GM12891 (cell line): ENCODE data around the gene CAMK1G.

Experiments used
- DNase-seq: peaks from one replicate; pipeline ENCODE4 v3.0.0; 2011; ENCODE audit warnings: low spot score; ENCODE audit not compliant: insufficient read length
- FAIRE-seq: peaks from 2 replicates; lab custom pipeline; 2011; peaks lifted over from hg19 to GRCh38; lab: Jason Lieb, UNC
- PAX5 ChIP-seq: IDR thresholded peaks from 2 replicates; pipeline ENCODE4 v1.6.1; 2011; ENCODE audit warnings: low read length, moderate library complexity, mild to moderate bottlenecking; ENCODE audit not compliant: insufficient read depth, severe bottlenecking
- POLR2A ChIP-seq: IDR thresholded peaks from 2 replicates; pipeline ENCODE4 v1.6.1; 2011; ENCODE audit warnings: low read depth, low read length, control low read depth
- POLR2AphosphoS5 ChIP-seq: IDR thresholded peaks from 2 replicates; pipeline ENCODE4 v1.6.1; 2011; ENCODE audit warnings: low read depth, low read length, control low read depth
- POU2F2 ChIP-seq: IDR thresholded peaks from 2 replicates; pipeline ENCODE4 v1.6.1; 2011; ENCODE audit warnings: low read depth, mild to moderate bottlenecking, control low read depth, low read length, moderate library complexity
- SPI1 ChIP-seq: IDR thresholded peaks from 2 replicates; pipeline ENCODE4 v1.6.1; 2011; ENCODE audit warnings: low read depth, low read length, control low read depth
- TAF1 ChIP-seq: IDR thresholded peaks from 2 replicates; pipeline ENCODE4 v1.6.1; 2011; ENCODE audit warnings: low read depth, low read length, control low read depth

CAMK1G gene

GRCh38 chr1:209564849-209565248 lies 18.7 kb upstream of the CAMK1G start:
- no peak for FAIRE-seq
- no peak for TF ChIP-seq POLR2AphosphoS5
- TF ChIP-seq SPI1, result no peak
- no peak for TF ChIP-seq PAX5
- TF ChIP-seq POLR2A, result no peak
- TF ChIP-seq TAF1, result no peak
- no peak for DNase-seq

- DNase-seq (peak; percentile 32), FAIRE-seq (peak; percentile 90)
- TF ChIP-seq POLR2A, result no peak
- no peak for TF ChIP-seq TAF1
- no peak for TF ChIP-seq SPI1
- TF ChIP-seq POU2F2, result no peak
- no peak for TF ChIP-seq POLR2AphosphoS5
- TF ChIP-seq PAX5, result no peak
Measured at GRCh38 chr1:209565759-209566678, 17.5 kb upstream of the CAMK1G start.

GRCh38 chr1:209567698-209568175 lies 15.8 kb upstream of the CAMK1G start:
- FAIRE-seq (no peak), DNase-seq (no peak)
- no peak for TF ChIP-seq PAX5
- TF ChIP-seq POU2F2, result no peak
- no peak for TF ChIP-seq POLR2A
- no peak for TF ChIP-seq SPI1
- TF ChIP-seq TAF1, result no peak
- TF ChIP-seq POLR2AphosphoS5, result no peak

- TF ChIP-seq POU2F2 (no peak), SPI1 (peak; percentile 47), POLR2A (no peak)
- peak; percentile 21 for DNase-seq
- FAIRE-seq, result peak; percentile 63
Measured at GRCh38 chr1:209569455-209570207, 13.9 kb upstream of the CAMK1G start.

GRCh38 chr1:209570743-209571142 lies 12.8 kb upstream of the CAMK1G start:
- FAIRE-seq (no peak), DNase-seq (no peak)
- no peak for TF ChIP-seq POU2F2

- DNase-seq (peak; percentile 41), FAIRE-seq (peak; percentile 85)
- TF ChIP-seq PAX5, result no peak
- TF ChIP-seq POLR2A, result no peak
- no peak for TF ChIP-seq POU2F2
- no peak for TF ChIP-seq SPI1
- TF ChIP-seq TAF1, result no peak
- no peak for TF ChIP-seq POLR2AphosphoS5
Measured at GRCh38 chr1:209576392-209577197, 6.9 kb upstream of the CAMK1G start.

- no peak for DNase-seq
- FAIRE-seq, result no peak
- TF ChIP-seq SPI1, result no peak
- no peak for TF ChIP-seq PAX5
- TF ChIP-seq POLR2A, result no peak
- TF ChIP-seq POU2F2, result no peak
- TF ChIP-seq POLR2AphosphoS5, result no peak
- no peak for TF ChIP-seq TAF1
Measured at GRCh38 chr1:209577346-209577745, 6.2 kb upstream of the CAMK1G start.

- no peak for TF ChIP-seq SPI1
- no peak for TF ChIP-seq POLR2AphosphoS5
- no peak for TF ChIP-seq TAF1
- TF ChIP-seq POU2F2, result no peak
- TF ChIP-seq PAX5, result no peak
- TF ChIP-seq POLR2A, result no peak
- FAIRE-seq, result no peak
- no peak for DNase-seq
Measured at GRCh38 chr1:209580577-209580976, 2.9 kb upstream of the CAMK1G start.

GRCh38 chr1:209584231-209584672 lies 738 bp downstream of the CAMK1G start:
- no peak for FAIRE-seq
- DNase-seq, result no peak
- no peak for TF ChIP-seq SPI1
- TF ChIP-seq POU2F2, result no peak
- no peak for TF ChIP-seq TAF1
- TF ChIP-seq POLR2AphosphoS5, result no peak
- TF ChIP-seq PAX5, result no peak
- TF ChIP-seq POLR2A, result no peak
